NCI-H748 treated with DMSO at 0.1 percent for 48 hours (cell line): ENCODE results near the gene ZAP70.

Experiments used
- DNase-seq: peaks from one replicate; lab custom pipeline; 2025; lab: John Stamatoyannopoulos, UW

The ZAP70 gene

DNA sequence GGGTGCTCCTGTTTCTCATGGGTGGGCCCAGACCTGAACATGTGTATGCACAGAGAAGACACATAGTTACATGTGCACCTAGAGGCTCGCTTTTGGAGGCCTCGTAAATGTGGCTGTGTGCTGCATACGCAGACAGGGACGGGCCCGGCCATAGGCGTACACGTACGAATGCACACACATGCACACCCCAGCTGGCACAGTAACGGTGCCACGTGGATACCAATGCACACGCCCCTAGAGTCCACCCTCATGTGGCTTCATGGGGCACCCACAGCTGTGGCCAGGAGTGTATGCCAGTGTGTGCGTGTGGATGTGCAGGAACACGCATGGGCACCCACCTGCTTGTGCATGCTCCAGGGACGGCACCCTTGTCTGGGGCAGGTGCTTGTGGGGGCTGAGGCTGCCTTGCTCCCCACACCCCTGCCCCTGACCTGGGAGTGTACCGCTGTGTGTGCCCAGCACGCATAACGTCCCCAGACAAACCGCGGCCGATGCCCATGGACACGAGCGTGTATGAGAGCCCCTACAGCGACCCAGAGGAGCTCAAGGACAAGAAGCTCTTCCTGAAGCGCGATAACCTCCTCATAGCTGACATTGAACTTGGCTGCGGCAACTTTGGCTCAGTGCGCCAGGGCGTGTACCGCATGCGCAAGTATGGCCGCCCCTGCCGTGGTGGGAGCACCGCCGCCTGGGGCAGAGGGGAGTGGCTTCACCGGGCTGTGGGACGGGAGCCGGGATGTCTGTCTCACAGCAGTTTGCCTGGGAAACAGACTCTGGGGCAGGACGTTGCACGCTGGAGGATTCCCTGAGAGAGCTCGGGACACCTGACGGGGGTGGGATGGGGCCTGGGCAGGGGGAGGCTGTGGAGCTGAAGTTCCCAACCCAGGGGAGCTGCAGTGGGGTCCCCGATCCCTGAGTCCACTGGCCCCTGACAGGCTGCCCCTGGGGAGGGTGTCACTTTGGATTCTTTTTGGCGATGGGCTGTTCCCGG lies 21.0 kb downstream of the ZAP70 start:
- no peak for DNase-seq

DNA sequence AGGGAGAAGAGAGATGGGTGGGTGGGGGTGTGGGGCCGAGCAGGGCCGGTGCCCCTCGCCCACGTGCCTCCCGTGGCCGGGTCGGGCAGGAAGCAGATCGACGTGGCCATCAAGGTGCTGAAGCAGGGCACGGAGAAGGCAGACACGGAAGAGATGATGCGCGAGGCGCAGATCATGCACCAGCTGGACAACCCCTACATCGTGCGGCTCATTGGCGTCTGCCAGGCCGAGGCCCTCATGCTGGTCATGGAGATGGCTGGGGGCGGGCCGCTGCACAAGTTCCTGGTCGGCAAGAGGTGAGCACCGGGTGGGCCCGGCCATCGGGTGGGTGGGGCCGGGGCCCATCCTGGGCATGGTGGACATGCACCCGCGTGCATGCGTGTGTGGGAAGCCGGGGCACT lies 21.8 kb downstream of the ZAP70 start:
- DNase-seq: no peak

DNA sequence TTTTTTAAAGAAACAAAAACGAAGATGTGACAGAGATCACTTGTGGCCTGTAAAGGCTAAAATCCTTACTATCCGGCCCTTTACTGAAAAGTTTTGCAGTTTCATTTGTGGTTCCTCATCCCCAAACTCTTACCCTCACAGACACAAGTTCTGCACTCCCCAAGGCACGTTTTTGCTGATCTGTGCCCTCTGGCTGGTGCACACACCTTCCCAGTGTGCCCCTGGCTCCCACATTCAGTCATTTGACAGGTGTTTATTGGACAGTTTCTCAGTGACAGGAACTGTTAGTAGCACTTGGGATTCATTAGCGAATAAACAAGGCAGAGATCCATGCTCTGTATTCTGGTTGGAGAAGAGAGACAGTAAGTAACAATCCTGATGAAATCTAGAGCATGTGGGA lies 22.8 kb downstream of the ZAP70 start:
- DNase-seq: no peak

DNA sequence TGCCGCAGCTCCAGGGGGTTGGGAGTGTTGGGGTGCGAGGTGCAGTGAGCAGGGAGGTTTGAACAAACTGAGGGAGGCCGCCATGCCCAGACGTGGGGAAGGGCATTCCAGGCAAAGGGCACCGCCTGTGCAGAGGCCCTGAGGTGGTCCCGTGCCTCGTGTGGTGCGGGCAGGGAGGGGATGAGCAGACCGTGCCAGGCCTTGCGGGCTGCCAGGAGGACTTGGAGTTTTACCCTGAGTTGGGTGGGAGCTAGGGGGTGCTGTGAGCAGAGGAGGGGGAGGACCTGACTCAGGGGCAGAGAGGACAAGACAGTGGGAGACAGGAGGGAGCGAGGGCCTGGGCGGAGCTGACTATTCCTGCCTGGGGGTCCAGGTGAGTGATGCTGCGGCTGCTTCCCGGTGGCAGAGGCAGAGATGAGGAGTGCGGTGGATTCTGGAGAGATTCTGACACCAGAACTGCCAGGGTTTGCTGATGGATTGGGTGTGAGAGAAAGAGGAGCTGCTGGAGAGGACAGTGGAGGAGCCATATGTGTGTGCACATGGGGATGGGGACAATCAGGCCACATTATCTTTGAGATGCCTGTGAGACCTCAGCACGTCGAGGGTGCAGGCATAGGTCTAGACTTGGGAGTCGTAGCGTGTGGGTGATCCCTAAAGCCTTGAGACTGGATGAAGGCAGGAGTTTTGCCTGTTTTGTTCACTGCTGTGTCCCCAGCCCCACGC lies 23.4 kb downstream of the ZAP70 start:
- DNase-seq: no peak

DNA sequence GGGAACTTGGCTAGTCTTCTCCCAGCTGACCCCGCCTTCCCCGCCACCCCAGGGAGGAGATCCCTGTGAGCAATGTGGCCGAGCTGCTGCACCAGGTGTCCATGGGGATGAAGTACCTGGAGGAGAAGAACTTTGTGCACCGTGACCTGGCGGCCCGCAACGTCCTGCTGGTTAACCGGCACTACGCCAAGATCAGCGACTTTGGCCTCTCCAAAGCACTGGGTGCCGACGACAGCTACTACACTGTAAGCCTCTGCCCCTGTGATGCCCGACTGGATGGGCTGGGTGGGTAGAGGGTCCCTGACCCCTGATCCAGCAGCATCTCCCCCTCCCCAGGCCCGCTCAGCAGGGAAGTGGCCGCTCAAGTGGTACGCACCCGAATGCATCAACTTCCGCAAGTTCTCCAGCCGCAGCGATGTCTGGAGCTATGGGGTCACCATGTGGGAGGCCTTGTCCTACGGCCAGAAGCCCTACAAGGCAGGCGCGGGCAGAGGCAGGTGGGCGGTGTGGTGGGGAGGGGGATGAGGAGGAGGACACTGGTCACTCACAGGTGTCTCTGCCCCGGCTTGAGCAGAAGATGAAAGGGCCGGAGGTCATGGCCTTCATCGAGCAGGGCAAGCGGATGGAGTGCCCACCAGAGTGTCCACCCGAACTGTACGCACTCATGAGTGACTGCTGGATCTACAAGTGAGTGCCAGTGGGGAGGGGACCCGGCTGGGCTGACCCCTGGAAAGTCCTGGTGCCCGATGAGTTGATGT lies 24.2 kb downstream of the ZAP70 start:
- DNase-seq: no peak

DNA sequence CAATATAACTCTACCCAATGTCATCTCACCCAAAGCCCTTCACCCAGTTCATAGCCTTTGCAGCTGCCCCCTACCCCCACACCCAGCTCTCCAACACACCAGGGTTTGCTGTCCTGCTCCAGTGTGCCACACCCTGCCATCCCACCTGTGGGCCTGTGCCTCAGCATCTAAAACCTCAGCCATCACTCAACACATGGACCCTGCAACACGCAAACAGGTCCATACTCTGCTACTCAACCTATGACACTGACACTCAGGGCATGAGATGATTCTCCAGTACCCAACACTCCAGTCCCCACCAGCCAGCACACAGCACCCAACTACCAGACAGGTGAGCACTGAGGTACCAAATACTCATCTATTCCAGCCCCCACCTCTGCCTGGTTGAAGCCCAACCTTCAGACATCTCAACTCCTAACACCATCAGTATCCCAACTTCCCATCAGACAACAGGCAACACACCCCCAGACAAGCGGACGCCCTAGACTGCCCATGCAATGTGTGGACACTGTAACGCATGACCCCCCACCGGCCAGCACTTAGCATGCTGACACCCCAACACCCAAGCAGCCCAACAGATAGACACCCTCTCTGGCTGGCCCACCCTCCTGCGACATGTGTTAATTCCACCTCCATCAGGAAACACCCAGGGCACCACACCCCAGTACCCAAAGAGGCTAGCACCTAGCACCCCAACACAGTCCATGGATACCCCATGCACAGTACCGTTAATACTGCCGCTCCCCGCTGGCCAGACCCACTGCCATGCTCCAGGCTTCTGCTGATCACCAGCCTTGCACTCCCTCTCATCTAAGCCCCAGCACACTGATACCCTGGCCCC lies 25.0 kb downstream of the ZAP70 start:
- DNase-seq: no peak

DNA sequence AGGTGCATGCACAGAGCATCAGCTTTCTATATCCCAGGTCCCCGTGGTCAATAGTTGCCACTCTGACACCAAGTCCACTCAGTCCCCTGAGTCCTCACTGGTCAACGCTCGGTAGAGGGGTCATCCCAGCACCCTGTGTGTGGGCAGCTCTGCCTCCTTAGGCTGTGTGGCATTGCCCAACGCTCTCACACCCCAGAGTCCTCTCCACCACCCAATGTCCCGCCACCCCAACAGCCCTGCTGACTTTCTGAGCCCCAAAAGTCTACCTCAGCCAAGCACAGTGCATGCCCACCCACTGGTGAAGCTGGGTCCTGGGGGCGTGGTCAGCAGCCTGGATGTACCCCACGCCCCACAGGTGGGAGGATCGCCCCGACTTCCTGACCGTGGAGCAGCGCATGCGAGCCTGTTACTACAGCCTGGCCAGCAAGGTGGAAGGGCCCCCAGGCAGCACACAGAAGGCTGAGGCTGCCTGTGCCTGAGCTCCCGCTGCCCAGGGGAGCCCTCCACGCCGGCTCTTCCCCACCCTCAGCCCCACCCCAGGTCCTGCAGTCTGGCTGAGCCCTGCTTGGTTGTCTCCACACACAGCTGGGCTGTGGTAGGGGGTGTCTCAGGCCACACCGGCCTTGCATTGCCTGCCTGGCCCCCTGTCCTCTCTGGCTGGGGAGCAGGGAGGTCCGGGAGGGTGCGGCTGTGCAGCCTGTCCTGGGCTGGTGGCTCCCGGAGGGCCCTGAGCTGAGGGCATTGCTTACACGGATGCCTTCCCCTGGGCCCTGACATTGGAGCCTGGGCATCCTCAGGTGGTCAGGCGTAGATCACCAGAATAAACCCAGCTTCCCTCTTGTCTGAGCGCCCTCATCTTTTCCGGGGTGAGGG lies 25.9 kb downstream of the ZAP70 start:
- no peak for DNase-seq

DNA sequence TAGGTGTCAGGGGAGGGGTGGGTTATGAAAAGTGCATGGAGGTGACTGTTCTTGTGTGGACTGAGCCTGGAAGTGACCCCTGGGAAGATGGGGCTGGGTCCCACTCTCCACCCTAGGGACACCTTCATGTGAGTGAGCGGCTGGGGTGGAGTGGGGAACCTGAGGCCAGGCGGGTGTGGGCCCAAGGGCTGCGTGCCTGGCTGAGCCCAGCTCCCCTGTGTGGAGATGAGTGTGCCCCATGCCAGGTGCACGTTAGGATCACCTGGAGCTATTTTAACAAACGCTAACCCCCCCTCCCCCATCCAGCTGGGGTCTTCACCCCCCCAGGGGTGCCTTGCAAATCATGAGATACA lies 26.5 kb downstream of the ZAP70 start:
- DNase-seq: no peak

DNA sequence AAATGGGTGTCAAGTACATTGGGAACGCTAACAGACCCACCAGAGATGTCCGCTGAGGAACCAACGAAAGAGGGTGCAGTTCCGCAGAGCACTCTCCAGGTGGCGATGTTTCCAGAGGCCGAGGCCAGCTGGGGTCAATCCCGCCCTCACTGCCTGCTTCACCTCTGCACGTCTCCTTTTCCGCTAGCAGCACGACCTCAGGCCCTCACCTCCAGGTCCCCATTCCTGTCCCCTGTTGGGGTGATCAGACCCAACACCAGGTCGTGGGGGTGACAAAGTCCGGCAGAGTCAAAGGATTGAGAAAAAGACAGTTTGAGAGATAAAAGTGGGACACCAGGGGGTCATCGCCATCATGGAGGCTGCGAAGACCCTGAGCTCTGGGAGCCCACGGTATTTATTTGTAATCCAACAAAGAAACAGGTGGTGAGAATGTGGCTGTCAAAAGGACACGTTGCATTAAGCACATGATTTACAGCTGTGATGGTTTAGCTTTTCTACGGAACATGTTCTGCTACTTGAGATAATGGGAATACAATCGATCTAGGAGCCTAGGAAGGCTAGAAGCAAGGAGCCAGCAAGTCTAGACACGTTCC lies 27.3 kb downstream of the ZAP70 start:
- DNase-seq: peak; percentile 39

DNA sequence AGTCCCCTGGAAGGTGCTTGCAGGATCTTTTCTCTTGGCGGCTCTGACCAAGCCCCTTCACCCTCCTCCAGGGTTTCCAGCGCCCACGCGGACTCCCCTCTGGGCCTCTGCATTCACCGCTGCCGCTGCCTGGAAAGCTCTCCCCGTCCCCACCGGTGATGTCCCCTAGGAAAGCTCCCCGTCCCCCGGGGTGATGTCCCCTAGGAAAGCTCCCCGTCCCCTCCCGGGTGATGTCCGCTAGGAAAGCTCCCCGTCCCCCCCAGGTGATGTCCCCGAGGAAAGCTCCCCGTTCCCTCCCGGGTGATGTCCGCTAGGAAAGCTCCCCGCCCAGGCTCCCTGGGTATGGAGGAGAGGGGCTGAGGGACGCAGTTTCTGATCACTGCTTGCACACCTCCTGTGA lies 27.9 kb downstream of the ZAP70 start:
- no peak for DNase-seq

DNA sequence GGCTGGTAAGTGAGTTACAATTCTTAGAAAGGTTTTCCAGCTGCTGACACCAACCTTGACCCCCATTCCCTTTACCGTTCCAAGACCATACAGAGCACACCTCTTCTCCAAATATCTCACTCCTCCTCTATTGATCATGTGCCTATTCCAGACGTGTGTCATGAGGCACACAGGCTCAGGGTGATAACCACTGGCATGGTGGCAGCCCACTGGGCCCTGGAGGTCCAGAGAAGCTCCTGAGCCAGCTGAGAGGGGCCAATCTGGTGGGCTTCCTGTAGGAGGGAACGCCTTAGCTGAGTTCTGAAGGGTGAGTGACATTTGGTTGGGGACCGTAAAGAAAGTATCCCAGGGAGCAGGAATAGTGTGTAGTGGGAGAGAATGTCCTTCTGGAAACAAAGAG lies 28.3 kb downstream of the ZAP70 start:
- DNase-seq: no peak

DNA sequence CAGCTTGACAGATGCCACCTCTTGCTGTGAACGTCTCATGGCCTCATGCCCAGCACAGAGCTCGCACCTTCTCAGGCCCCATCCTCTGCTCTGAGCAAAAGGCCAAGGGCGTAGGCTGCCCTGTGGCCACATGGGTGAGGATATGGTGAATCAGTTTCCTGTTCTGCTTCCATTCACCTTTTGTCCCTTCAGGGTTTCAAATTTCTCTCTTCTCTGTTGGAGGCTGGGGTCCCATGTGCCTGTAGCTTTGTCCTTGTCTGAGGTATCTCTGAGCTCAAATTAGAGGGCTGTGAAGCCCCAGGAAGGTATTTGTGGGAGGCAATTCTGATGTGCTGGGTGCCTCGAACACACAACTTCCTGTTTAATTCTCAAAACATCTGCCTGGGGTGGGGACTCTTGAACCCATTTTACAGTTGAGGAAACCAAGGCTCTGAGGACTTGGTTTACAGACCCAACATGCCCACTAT lies 29.0 kb downstream of the ZAP70 start:
- DNase-seq: no peak

DNA sequence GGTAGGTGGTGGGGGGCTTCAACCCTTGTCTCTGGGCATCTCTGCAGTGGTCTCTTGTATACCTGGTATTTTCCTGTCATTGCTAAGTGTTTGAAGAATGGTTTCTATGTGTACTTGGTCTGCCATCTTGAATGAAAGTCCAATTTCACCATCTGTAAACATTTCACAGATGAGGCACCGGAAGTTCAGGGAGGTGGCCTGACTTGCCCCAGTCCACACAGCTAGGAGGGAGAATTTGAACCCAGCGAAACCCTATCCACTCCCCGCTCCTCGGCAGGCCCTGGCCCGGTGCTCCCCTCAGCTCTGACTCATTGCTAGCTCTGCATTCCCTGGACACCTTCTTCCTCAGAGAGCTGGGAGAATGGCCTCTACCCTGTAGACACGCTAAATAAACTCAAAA lies 30.5 kb downstream of the ZAP70 start:
- DNase-seq: no peak

DNA sequence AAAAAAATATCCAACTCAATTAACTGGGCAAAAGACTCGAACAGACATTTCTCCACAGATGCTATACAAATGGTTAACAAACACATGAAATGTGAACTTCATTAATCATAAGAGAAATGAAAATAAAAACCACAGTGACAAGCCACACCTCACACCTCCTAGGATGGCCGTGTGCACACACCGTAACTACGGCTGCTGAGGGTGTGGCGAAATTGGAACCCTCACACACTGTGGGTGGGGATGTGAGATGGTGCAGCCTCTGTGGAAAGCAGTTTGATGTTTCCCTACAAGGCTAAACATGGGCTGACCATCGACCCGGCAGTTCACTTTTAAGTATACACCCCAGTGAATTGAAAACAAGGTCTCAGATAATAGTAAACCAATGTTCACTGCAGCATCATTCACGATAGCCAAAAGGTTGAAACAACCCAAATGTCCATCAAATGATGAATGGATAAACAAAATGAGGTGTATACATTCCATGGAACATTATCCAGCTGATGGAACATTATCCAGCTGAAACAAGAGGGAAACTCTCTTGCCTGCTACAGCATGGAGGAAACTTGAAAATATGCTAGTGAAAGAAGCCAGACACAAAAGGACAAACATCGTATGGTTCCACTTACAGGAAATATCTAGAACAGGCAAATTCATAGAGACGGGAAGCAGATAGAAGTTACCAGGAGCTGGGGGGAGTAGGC lies 32.2 kb downstream of the ZAP70 start:
- no peak for DNase-seq

DNA sequence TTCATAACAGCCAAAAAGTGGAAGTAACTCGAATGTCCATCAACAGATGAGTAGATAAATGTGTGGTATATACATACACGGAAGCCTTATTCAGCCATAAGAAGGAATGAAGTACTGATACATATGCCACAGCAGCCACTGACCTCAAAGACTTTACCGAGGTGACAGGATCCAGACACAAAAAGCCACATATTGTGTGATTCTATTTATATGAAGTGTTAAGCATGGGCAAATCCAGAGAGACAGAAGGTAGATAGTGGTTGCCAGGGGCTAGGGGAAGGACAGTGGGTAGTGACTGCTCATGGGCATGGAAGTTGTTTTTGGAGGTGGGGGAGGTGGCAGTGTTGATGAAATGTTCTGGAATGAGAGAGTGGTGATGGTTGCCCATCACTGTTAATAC lies 33.9 kb downstream of the ZAP70 start:
- DNase-seq: no peak

DNA sequence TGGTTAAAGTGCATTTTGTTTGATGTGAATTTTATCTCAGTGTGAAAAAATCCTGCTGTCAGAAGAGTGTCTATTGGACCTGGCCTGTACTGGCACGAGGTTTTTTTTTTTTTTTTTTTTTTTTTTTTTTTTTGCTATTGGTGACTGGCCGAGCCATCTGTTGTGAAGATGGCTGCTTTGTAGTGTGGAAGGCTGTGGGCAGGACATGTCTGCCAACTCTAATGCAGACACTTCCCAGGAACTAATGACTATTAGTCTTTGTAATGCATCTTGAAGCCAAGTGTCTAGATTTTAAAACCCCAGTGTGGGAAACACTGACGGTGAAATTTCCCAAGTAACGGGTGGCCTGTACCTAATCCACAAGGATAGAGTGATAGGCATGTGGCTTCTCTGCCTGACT lies 34.3 kb downstream of the ZAP70 start:
- DNase-seq: no peak

DNA sequence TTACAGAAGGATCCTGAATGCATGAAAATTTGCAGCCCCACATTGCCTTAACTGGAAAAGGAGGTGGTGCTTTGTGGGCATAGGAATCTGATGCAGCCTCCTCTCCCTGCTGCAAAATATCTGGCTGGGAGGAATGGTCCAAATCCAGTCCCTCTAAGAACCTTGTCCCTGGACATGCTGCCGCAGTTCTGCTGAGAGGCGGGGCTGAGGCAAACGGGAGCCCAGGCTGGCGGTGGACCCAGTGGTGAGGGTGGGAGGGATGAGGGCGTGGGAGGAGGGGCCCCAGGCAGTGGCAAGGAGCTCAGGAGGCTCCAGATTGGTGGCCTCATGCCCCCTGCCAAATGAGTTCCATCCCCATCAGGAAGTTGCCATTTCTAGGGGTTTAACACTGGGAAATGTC lies 36.2 kb downstream of the ZAP70 start:
- DNase-seq: no peak

DNA sequence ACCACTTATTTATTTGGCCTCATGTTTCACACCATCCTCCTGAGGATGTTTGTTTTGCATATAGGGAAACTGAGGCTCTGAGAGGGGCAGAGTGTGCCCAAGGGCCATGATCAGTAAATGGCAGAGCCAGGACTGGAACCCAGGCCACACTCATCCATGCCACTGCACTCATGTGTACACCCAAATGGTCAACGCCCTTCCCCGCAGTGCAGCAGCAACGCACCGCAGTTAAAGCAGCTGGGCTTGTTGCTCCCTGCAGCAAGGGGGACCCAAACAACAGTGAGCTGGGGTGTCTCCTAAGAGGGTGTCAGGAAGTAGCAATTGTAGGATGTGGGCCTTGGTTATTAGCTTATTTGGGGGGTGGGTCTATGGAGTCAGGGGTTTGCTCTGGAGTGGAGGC lies 36.6 kb downstream of the ZAP70 start:
- DNase-seq: no peak

DNA sequence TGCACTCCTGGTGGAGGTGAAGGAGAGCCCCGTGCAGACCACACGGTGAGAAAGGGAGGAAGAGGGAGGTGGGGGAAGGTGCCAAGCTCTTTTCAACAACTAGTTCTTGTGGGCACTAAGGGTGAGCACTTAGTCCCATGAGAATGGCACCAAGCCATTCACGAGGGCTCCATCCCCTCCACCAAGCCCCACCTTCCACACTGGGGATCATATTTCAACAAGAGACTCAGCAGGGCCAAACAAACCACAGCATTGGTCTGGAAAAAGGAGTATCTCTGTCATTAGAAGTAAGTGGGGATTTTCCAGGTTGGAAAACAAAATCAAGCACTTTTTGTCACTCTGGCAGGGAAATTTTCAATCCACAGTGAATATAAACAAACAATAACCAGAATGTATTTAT lies 38.4 kb downstream of the ZAP70 start:
- DNase-seq: peak; percentile 4
